ENCODE data around the gene PLXNA4. TPM values are rescaled to one million over a fixed set of nuclear protein-coding genes. Genes with fewer than 3 reads are reported as not detected.

PLXNA4 gene
- total RNA-seq, 2 donors from 2014 or later = 0.41 to 2.8 TPM

DNA sequence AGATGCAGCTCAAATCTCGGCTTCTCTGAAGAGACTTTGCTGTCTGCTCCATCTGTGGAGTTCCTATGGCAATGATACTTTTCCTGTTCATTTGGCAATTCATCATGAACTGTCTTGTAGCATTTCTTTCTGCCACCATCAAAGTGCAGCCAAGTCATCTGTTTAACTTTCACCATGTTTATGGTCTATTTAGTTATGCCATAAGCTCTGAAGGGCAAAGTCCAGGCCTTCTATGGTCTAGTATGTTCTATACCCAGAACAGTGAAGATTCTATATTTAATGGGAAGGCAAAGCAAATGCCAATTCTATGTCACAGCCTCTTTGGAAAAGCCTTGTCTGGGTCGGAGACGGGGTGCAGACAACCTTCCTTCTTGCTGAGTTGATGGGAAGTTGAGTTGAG is 472.6 kb downstream of the PLXNA4 start:
- Histone ChIP-seq H3K4me3 (no peak overlapping the region), H3K36me3 (no peaks in the 10 kb centered on the region), H3K27me3 (replicated peaks; ENCODE audit: insufficient read depth) (no peaks in the 10 kb centered on the region), H3K9me3 (no peaks in the 10 kb centered on the region), H3K4me1 (replicated peaks) (no peaks in the 10 kb centered on the region), H3K27ac (no peak overlapping the region)
- TF ChIP-seq POLR2A (IDR thresholded peaks at IDR 0.05) (no peak), POLR2AphosphoS5 (IDR thresholded peaks at IDR 0.05) (no peak)
- TF ChIP-seq, protein P1, sequence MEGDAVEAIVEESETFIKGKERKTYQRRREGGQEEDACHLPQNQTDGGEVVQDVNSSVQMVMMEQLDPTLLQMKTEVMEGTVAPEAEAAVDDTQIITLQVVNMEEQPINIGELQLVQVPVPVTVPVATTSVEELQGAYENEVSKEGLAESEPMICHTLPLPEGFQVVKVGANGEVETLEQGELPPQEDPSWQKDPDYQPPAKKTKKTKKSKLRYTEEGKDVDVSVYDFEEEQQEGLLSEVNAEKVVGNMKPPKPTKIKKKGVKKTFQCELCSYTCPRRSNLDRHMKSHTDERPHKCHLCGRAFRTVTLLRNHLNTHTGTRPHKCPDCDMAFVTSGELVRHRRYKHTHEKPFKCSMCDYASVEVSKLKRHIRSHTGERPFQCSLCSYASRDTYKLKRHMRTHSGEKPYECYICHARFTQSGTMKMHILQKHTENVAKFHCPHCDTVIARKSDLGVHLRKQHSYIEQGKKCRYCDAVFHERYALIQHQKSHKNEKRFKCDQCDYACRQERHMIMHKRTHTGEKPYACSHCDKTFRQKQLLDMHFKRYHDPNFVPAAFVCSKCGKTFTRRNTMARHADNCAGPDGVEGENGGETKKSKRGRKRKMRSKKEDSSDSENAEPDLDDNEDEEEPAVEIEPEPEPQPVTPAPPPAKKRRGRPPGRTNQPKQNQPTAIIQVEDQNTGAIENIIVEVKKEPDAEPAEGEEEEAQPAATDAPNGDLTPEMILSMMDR (IDR thresholded peaks at IDR 0.05) = no peak
- 89% methylated on average over 3 of the region's 3 CpGs for WGBS
- DNase-seq (ENCODE audit: low spot score) = no peak
- intact Hi-C loops (cut with DNase I) = loop anchor here (1.0 kb wide), 1 partner anchor 22 kb away; no protein-coding TSS in a partner anchor

DNA sequence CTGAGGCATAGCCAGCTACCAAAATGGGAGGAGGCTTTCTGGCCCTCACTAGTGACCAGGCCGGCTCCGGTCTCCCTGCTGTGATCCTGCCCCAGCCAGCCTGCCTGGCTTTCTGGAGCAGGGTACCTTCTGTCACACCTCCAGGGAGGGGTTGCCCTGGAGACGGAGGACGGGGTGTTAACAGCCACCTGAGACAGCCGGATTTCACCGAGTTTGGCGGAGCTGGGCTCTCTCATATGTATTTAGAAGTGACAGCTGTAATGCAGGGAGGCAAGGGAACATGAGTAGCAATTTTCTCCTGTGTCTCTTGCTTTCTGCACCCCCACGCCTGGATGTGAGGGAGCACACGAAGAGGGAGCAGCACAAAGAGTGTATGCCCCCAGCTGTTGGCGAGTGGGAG is 473.3 kb downstream of the PLXNA4 start:
- no peak for DNase-seq (ENCODE audit: low spot score)
- WGBS = 65% methylated on average over 10 of the region's 10 CpGs
- TF ChIP-seq POLR2A (IDR thresholded peaks at IDR 0.05) (no peak), POLR2AphosphoS5 (IDR thresholded peaks at IDR 0.05) (no peak)
- TF ChIP-seq, protein P1 (IDR thresholded peaks at IDR 0.05) = no peak

DNA sequence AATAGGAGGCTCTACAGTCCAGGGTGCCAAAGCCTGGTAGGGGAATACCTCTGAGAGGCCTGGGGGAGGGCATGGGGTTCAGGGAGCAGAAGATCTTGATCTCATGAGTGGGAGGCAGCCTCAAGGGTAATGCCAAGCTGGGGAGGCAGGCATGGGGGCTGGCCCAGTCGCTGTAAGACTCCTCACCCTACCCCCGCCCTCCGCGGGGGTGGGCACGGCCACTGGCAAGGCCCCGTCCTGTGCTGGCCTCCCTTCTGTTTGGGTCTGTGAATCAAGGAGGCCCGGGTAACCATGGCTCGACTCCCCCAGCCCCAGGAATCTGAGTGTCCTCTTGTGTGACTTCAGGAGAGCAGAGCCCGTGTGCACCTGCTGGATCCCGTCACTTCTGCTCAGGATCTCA is 473.9 kb downstream of the PLXNA4 start:
- TF ChIP-seq POLR2A (IDR thresholded peaks at IDR 0.05) = no peak
- TF ChIP-seq, protein P1 (IDR thresholded peaks at IDR 0.05) = no peak
- TF ChIP-seq POLR2AphosphoS5 (IDR thresholded peaks at IDR 0.05) = no peak
- no peak overlapping the region for H3K4me3 ChIP-seq
- no peaks in the 10 kb centered on the region for H3K36me3 ChIP-seq
- intact Hi-C loops (cut with DNase I) = no loop called here
- WGBS = 94% methylated on average over 5 of the region's 10 CpGs
- no peaks in the 10 kb centered on the region for H3K9me3 ChIP-seq
- no peak overlapping the region for H3K27ac ChIP-seq
- no peak for DNase-seq (ENCODE audit: low spot score)
- H3K4me1 ChIP-seq (replicated peaks) = no peaks in the 10 kb centered on the region
- no peaks in the 10 kb centered on the region for H3K27me3 ChIP-seq (replicated peaks; ENCODE audit: insufficient read depth)

More for the DNA sequence above, 473.3 kb downstream of the PLXNA4 start:
- Histone ChIP-seq H3K27me3 (replicated peaks; ENCODE audit: insufficient read depth) (no peaks in the 10 kb centered on the region), H3K9me3 (no peaks in the 10 kb centered on the region), H3K4me1 (replicated peaks) (no peaks in the 10 kb centered on the region), H3K27ac (no peak overlapping the region), H3K36me3 (no peaks in the 10 kb centered on the region), H3K4me3 (no peak overlapping the region)
- intact Hi-C loops (cut with DNase I) = loop anchor here (1.0 kb wide), 1 partner anchor 22 kb away; no protein-coding TSS in a partner anchor

DNA sequence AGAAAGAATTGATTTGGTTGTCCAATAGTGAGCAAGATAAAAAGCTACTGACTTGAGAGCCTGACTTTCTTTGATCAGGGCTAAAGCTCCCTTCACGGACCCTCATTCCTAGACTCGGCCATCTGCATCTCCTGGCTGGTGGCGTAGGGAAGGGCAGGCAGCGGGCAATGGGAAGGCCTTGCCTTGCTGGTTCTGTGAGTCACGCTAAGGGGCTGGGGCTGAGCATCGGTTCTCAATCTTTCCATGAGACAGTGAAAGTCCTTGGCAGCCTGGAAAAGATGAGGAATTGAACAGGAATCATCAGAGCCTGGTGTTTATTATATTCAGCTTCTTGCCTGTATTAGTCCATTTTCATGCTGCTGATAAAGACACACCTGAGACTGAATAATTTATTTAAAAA is 475.3 kb downstream of the PLXNA4 start:
- no peak for TF ChIP-seq POLR2A (IDR thresholded peaks at IDR 0.05)
- Histone ChIP-seq H3K36me3 (no peaks in the 10 kb centered on the region), H3K4me3 (no peak overlapping the region), H3K27ac (peak overlapping the region in 1 of 2 donors; percentile 37), H3K9me3 (no peaks in the 10 kb centered on the region), H3K4me1 (replicated peaks) (no peaks in the 10 kb centered on the region), H3K27me3 (replicated peaks; ENCODE audit: insufficient read depth) (no peaks in the 10 kb centered on the region)
- intact Hi-C loops (cut with DNase I) = no loop called here
- no peak for DNase-seq (ENCODE audit: low spot score)
- WGBS = 98% methylated on average over 6 of the region's 6 CpGs

DNA sequence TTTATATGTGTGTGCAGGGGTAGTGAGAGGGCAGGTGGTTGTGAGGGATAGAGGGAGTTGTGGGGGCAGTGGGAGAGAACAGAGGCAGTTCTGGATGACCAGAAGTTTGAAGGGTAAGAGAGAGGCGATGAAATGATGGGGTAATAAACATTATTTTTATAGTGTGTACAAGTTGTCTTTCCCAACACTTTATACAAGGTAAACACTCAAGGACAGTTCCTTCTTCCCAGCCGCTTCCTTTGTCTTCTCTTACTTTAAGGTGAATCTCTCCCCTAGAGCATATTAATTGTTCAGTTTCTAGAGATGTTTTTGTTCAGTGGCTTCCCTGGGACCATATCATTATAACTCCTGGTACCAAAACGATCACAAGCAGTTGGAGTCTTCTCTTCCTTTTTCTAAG is 475.8 kb downstream of the PLXNA4 start:
- no peaks in the 10 kb centered on the region for H3K27me3 ChIP-seq (replicated peaks; ENCODE audit: insufficient read depth)

More for the DNA sequence above, 475.8 kb downstream of the PLXNA4 start:
- intact Hi-C loops (cut with DNase I) = no loop called here
- Histone ChIP-seq H3K4me3 (no peak overlapping the region), H3K9me3 (no peaks in the 10 kb centered on the region), H3K4me1 (replicated peaks) (no peaks in the 10 kb centered on the region), H3K27ac (peak overlapping the region in 1 of 2 donors; percentile 37), H3K36me3 (no peaks in the 10 kb centered on the region)
- 31% methylated on average over 3 of the region's 3 CpGs for WGBS
- peak; percentile 28 for DNase-seq (ENCODE audit: low spot score)
- peak; percentile 74 for TF ChIP-seq POLR2AphosphoS5 (IDR thresholded peaks at IDR 0.05)
- TF ChIP-seq, protein P1 (IDR thresholded peaks at IDR 0.05) = no peak
- no peak for TF ChIP-seq POLR2A (IDR thresholded peaks at IDR 0.05)

Data from prostate gland (tissue), 2 donors.